SK-N-SH (cell line): Measurements from ENCODE around the gene SAYSD1. TPM values are rescaled to one million over a fixed set of nuclear protein-coding genes. Genes with fewer than 3 reads are reported as not detected.

ENCODE experiments used
- CTCF ChIA-PET: fragments of 300-600, 350-600 bp; formaldehyde crosslinking; extraction: SDS; loops from one replicate; lab custom pipeline; 2021; lab: Yijun Ruan, JAX
- POLR2A ChIA-PET: fragments of 350-600 bp; sonication (Branson Sonifier 250); formaldehyde crosslinking; extraction: SDS; loops from one replicate; lab custom pipeline; 2020; ENCODE audit warnings: antibody characterized with exemption, inconsistent platforms; lab: Yijun Ruan, JAX
- DNase-seq: peaks from one replicate; pipeline ENCODE4 v3.0.0; 2012
- H2AFZ ChIP-seq: fragments of 200-600 bp; sonication (generic); 2 replicates; pipeline ENCODE4 v1.8.1; 2016; ENCODE audit warnings: antibody characterized with exemption, mild to moderate bottlenecking, low read depth
- H3F3A ChIP-seq: fragments of 200-600 bp; sonication (generic); replicated peaks from 2 replicates; pipeline ENCODE3; 2016; ENCODE audit warnings: antibody characterized with exemption, mild to moderate bottlenecking; ENCODE audit not compliant: insufficient read depth
- H3K27ac ChIP-seq, 2 experiments: fragments of 200-500 bp in 1 of 2; fragments of 200-600 bp in 1 of 2; sonication (Bioruptor generic) in 1 of 2; sonication (generic), shearing (Covaris generic) in 1 of 2; 2 replicates each; pipeline versions ENCODE4 v1.5.1 to v1.6.1; 2014 to 2016; ENCODE audit warnings: low read depth in 2 of 2, inconsistent platforms in 1 of 2, low read length in 1 of 2, mild to moderate bottlenecking in 1 of 2, mixed read lengths in 1 of 2
- H3K27me3 ChIP-seq: fragments of 200-600 bp; sonication (generic), shearing (Covaris generic); 2 replicates; pipeline ENCODE4 v1.6.1; 2016; ENCODE audit warnings: mixed run types; ENCODE audit not compliant: insufficient read depth
- H3K36me3 ChIP-seq, 2 experiments: fragments of 200-500 bp in 1 of 2; fragments of 200-600 bp in 1 of 2; sonication (Bioruptor generic) in 1 of 2; sonication (generic) in 1 of 2; replicated peaks in 1 of 2; 2 replicates each; pipeline versions ENCODE3 to v1.5.1; 2014 to 2016; ENCODE audit warnings: low read length in 1 of 2, mild to moderate bottlenecking in 1 of 2; ENCODE audit not compliant: insufficient read depth in 2 of 2, control insufficient read depth in 1 of 2
- H3K4me1 ChIP-seq, 2 experiments: fragments of 200-500 bp in 1 of 2; fragments of 200-600 bp in 1 of 2; sonication (Bioruptor generic) in 1 of 2; sonication (generic), shearing (Covaris generic) in 1 of 2; 2 replicates each; pipeline versions ENCODE4 v1.5.1 to v1.6.1; 2014 to 2016; ENCODE audit warnings: low read depth in 1 of 2, low read length in 1 of 2, mixed run types in 1 of 2; ENCODE audit not compliant: insufficient read depth in 2 of 2, control insufficient read depth in 1 of 2
- H3K4me2 ChIP-seq: fragments of 200-600 bp; sonication (generic), shearing (Covaris generic); 2 replicates; pipeline ENCODE4 v1.6.1; 2017; ENCODE audit warnings: mixed run types
- H3K4me3 ChIP-seq, 2 experiments: fragments of 200-500 bp in 1 of 2; fragments of 200-600 bp in 1 of 2; sonication (Bioruptor generic) in 1 of 2; sonication (generic), shearing (Covaris generic) in 1 of 2; 2 replicates each; pipeline versions ENCODE4 v1.5.1 to v1.8.1; 2014 to 2016; ENCODE audit warnings: low read depth in 2 of 2, inconsistent platforms in 1 of 2, low read length in 1 of 2, mild to moderate bottlenecking in 1 of 2, mixed read lengths in 1 of 2, moderate library complexity in 1 of 2
- H3K79me2 ChIP-seq: fragments of 200-600 bp; sonication (generic); 2 replicates; pipeline ENCODE4 v1.8.1; 2017; ENCODE audit warnings: mild to moderate bottlenecking; ENCODE audit not compliant: insufficient read depth
- H3K9ac ChIP-seq: fragments of 200-600 bp; sonication (generic); 2 replicates; pipeline ENCODE4 v1.6.1; 2017; ENCODE audit warnings: mixed run types
- H3K9me2 ChIP-seq: fragments of 200-600 bp; sonication (generic); 2 replicates; pipeline ENCODE4 v1.6.1; 2017; ENCODE audit warnings: mixed run types
- H3K9me3 ChIP-seq: fragments of 200-600 bp; sonication (generic); 2 replicates; pipeline ENCODE4 v1.6.1; 2017; ENCODE audit warnings: mixed run types, mild to moderate bottlenecking, moderate library complexity
- H4K20me1 ChIP-seq: fragments of 200-600 bp; sonication (generic); 2 replicates; pipeline ENCODE4 v1.6.1; 2017; ENCODE audit warnings: mild to moderate bottlenecking, mixed run types; ENCODE audit not compliant: insufficient read depth
- CHD2 ChIP-seq: fragments of 150-350 bp; IDR thresholded peaks from 2 replicates; pipeline ENCODE4 v1.6.1; 2018; ENCODE audit warnings: low read length; ENCODE audit not compliant: partially characterized antibody
- ELF1 ChIP-seq: IDR thresholded peaks from 2 replicates; pipeline ENCODE4 v1.4.0; 2012
- EZH2phosphoT487 ChIP-seq: fragments of 200-600 bp; sonication (generic); IDR thresholded peaks from 2 replicates; pipeline ENCODE4 v1.6.1; 2017; ENCODE audit warnings: low read depth, mixed run types, mild to moderate bottlenecking, antibody characterized with exemption, moderate library complexity, borderline replicate concordance
- FOSL2 ChIP-seq: IDR thresholded peaks from 2 replicates; pipeline ENCODE4 v1.4.0; 2012; ENCODE audit warnings: low read depth, mild to moderate bottlenecking, moderate library complexity, borderline replicate concordance
- FOXJ3 ChIP-seq: sonication (generic); formaldehyde crosslinking; IDR thresholded peaks from 2 replicates; pipeline ENCODE4 v1.5.1; 2020; ENCODE audit warnings: mild to moderate bottlenecking, missing genetic modification reagents
- FOXM1 ChIP-seq: IDR thresholded peaks from 2 replicates; pipeline ENCODE4 v1.4.0; 2012; ENCODE audit warnings: low read depth, mild to moderate bottlenecking
- GATA2 ChIP-seq: sonication (generic); formaldehyde crosslinking; IDR thresholded peaks from 2 replicates; pipeline ENCODE4 v1.5.0; 2020; ENCODE audit warnings: mild to moderate bottlenecking, missing genetic modification reagents
- MAX ChIP-seq: IDR thresholded peaks from 2 replicates; pipeline ENCODE4 v1.4.0; 2012; ENCODE audit warnings: low read depth
- MEF2A ChIP-seq: IDR thresholded peaks from 2 replicates; pipeline ENCODE4 v1.4.0; 2012; ENCODE audit warnings: low read depth, borderline replicate concordance
- NFIC ChIP-seq: IDR thresholded peaks from 2 replicates; pipeline ENCODE4 v1.4.0; 2012; ENCODE audit warnings: borderline replicate concordance
- POLR2AphosphoS5 ChIP-seq: IDR thresholded peaks from 2 replicates; pipeline ENCODE4 v1.6.1; 2012; ENCODE audit warnings: low read depth, low read length
- RAD21 ChIP-seq: IDR thresholded peaks from 2 replicates; pipeline ENCODE4 v1.6.1; 2012; ENCODE audit warnings: mild to moderate bottlenecking, low read length
- RFX5 ChIP-seq: IDR thresholded peaks from 2 replicates; pipeline ENCODE4 v1.6.1; 2012; ENCODE audit warnings: mild to moderate bottlenecking, improper control_type of control experiment, low read length
- RXRA ChIP-seq: IDR thresholded peaks from 2 replicates; pipeline ENCODE4 v1.4.0; 2012; ENCODE audit warnings: low read depth, mild to moderate bottlenecking, borderline replicate concordance
- TAF1 ChIP-seq: IDR thresholded peaks from 2 replicates; pipeline ENCODE4 v1.6.1; 2012; ENCODE audit warnings: low read depth, mild to moderate bottlenecking, low read length, moderate library complexity, borderline replicate concordance
- TCF12 ChIP-seq: IDR thresholded peaks from 2 replicates; pipeline ENCODE4 v1.4.0; 2012
- TEAD4 ChIP-seq: IDR thresholded peaks from 2 replicates; pipeline ENCODE4 v1.4.0; 2012; ENCODE audit warnings: mild to moderate bottlenecking, borderline replicate concordance; ENCODE audit not compliant: insufficient read depth
- ZBTB33 ChIP-seq: IDR thresholded peaks from 2 replicates; pipeline ENCODE4 v1.4.0; 2012; ENCODE audit warnings: low read depth, borderline replicate concordance
- polyA plus RNA-seq, 3 experiments: library from polyadenylated mRNA; depleted of rRNA; stranded (reverse); fragments of >200 nt; gene quantifications; 2 replicates each; pipeline ENCODE4 v1.2.3, GENCODE V29; 2012
- TF ChIP-seq, protein P1 (sequence below): fragments of 150-350 bp; IDR thresholded peaks from 2 replicates; pipeline ENCODE4 v1.6.1; 2017; ENCODE audit warnings: antibody characterized with exemption, low read length, low read depth, borderline replicate concordance

The SAYSD1 gene
- polyA plus RNA-seq, 1 of the 3 experiments (the other 2 are of a cell fraction) = 6.1 TPM

GRCh38 chr6:39124114-39124513 lies 9.1 kb upstream of the SAYSD1 start:
- ChIA-PET POLR2A (no interaction called here), CTCF (interaction anchor here (1.0 kb wide), 2 partner anchors 13 to 252 kb away, joined by 3 read pairs; no protein-coding TSS in a partner anchor)
- Histone ChIP-seq H3K4me3 (no peak overlapping the region), H3K9ac (no peak overlapping the region), H3K4me1 (no peaks in the 10 kb centered on the region), H3K27ac (no peak overlapping the region), H3K27me3 (no peaks in the 10 kb centered on the region), H3F3A (no peaks in the 10 kb centered on the region), H3K9me2 (no peaks in the 10 kb centered on the region), H3K36me3 (no peaks in the 10 kb centered on the region), H2AFZ (no peak overlapping the region), H4K20me1 (no peaks in the 10 kb centered on the region), H3K9me3 (no peaks in the 10 kb centered on the region), H3K79me2 (no peaks in the 10 kb centered on the region), H3K4me2 (no peak overlapping the region)
- no peak for TF ChIP-seq GATA2 (CRISPR knock-in tag)
- no peak for TF ChIP-seq MEF2A
- TF ChIP-seq FOSL2 = no peak
- TF ChIP-seq, protein P1, sequence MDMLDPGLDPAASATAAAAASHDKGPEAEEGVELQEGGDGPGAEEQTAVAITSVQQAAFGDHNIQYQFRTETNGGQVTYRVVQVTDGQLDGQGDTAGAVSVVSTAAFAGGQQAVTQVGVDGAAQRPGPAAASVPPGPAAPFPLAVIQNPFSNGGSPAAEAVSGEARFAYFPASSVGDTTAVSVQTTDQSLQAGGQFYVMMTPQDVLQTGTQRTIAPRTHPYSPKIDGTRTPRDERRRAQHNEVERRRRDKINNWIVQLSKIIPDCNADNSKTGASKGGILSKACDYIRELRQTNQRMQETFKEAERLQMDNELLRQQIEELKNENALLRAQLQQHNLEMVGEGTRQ = no peak
- no peak for TF ChIP-seq MAX
- no peak for TF ChIP-seq POLR2AphosphoS5
- no peak for TF ChIP-seq RFX5
- TF ChIP-seq FOXJ3 (CRISPR knock-in tag) = no peak
- no peak for TF ChIP-seq FOXM1
- no peak for TF ChIP-seq TAF1
- TF ChIP-seq ZBTB33 = no peak
- TF ChIP-seq CHD2 = no peak
- no peak for TF ChIP-seq TEAD4
- TF ChIP-seq EZH2phosphoT487 = no peak
- no peak for TF ChIP-seq RAD21
- TF ChIP-seq TCF12 = no peak
- TF ChIP-seq RXRA = no peak
- TF ChIP-seq ELF1 = no peak
- no peak for TF ChIP-seq NFIC
- DNase-seq = no peak
